WI38 (cell line): ENCODE results near the gene C1GALT1.
"Not testable (repeated sequence)": the region's sequence is repeated elsewhere in the genome, so short reads cannot be mapped to it uniquely, and the experiment has no call there.

Experiments
- H3K4me3 ChIP-seq: 2 replicates; pipeline ENCODE4 v1.5.1; 2011; ENCODE audit warnings: low read depth, mild to moderate bottlenecking, control low read depth, low read length
- CTCF ChIP-seq: IDR thresholded peaks from 2 replicates; pipeline ENCODE4 v1.5.1; 2012; ENCODE audit warnings: low read depth, mild to moderate bottlenecking, control low read depth, low read length

C1GALT1 gene

GRCh38 chr7:7237978-7238267 lies 55.6 kb downstream of the C1GALT1 start:
- no peak for TF ChIP-seq CTCF
- no peak overlapping the region for H3K4me3 ChIP-seq

GRCh38 chr7:7239346-7239745 lies 57.0 kb downstream of the C1GALT1 start:
- H3K4me3 ChIP-seq, result no peak overlapping the region
- TF ChIP-seq CTCF, result no peak

- H3K4me3 ChIP-seq, result no peak overlapping the region
- TF ChIP-seq CTCF, result no peak
These were observed 60.6 kb downstream of the C1GALT1 start for GRCh38 chr7:7242899-7243298.

GRCh38 chr7:7245233-7245632 lies 62.9 kb downstream of the C1GALT1 start:
- not testable (repeated sequence) for H3K4me3 ChIP-seq

- H3K4me3 ChIP-seq, result no peak overlapping the region
- no peak for TF ChIP-seq CTCF
These were observed 63.9 kb downstream of the C1GALT1 start for GRCh38 chr7:7246223-7246622.

GRCh38 chr7:7247658-7248057 lies 65.3 kb downstream of the C1GALT1 start:
- H3K4me3 ChIP-seq, result no peak overlapping the region
- no peak for TF ChIP-seq CTCF

GRCh38 chr7:7249814-7250213 lies 67.5 kb downstream of the C1GALT1 start:
- no peak overlapping the region for H3K4me3 ChIP-seq
- TF ChIP-seq CTCF, result no peak

- TF ChIP-seq CTCF, result no peak
- no peak overlapping the region for H3K4me3 ChIP-seq
These were observed 69.4 kb downstream of the C1GALT1 start for GRCh38 chr7:7251742-7252141.
